ENCODE results near the gene LSM7.
A peak's percentile ranks its signal among the peaks of the same experiment; 100 is the strongest.

- TF ChIP-seq, protein P1, sequence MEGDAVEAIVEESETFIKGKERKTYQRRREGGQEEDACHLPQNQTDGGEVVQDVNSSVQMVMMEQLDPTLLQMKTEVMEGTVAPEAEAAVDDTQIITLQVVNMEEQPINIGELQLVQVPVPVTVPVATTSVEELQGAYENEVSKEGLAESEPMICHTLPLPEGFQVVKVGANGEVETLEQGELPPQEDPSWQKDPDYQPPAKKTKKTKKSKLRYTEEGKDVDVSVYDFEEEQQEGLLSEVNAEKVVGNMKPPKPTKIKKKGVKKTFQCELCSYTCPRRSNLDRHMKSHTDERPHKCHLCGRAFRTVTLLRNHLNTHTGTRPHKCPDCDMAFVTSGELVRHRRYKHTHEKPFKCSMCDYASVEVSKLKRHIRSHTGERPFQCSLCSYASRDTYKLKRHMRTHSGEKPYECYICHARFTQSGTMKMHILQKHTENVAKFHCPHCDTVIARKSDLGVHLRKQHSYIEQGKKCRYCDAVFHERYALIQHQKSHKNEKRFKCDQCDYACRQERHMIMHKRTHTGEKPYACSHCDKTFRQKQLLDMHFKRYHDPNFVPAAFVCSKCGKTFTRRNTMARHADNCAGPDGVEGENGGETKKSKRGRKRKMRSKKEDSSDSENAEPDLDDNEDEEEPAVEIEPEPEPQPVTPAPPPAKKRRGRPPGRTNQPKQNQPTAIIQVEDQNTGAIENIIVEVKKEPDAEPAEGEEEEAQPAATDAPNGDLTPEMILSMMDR (IDR thresholded peaks at IDR 0.05) = no peak
- TF ChIP-seq POLR2AphosphoS5 (IDR thresholded peaks at IDR 0.05) = peak in 1 of 3 donors; percentile 36
Observed at GRCh38 chr19:2332341-2333026, 4.1 kb upstream of the LSM7 start.

Measured in breast epithelium (tissue), 3 donors.